Measurements from ENCODE around the gene DTX2. TPM values are rescaled to one million over a fixed set of nuclear protein-coding genes. Genes with fewer than 3 reads are reported as not detected.
"Not testable (repeated sequence)": the region's sequence is repeated elsewhere in the genome, so short reads cannot be mapped to it uniquely, and the experiment has no call there.

Gene DTX2
- total RNA-seq, 1 donor from 2014 or later, result 11.5 TPM

DNA sequence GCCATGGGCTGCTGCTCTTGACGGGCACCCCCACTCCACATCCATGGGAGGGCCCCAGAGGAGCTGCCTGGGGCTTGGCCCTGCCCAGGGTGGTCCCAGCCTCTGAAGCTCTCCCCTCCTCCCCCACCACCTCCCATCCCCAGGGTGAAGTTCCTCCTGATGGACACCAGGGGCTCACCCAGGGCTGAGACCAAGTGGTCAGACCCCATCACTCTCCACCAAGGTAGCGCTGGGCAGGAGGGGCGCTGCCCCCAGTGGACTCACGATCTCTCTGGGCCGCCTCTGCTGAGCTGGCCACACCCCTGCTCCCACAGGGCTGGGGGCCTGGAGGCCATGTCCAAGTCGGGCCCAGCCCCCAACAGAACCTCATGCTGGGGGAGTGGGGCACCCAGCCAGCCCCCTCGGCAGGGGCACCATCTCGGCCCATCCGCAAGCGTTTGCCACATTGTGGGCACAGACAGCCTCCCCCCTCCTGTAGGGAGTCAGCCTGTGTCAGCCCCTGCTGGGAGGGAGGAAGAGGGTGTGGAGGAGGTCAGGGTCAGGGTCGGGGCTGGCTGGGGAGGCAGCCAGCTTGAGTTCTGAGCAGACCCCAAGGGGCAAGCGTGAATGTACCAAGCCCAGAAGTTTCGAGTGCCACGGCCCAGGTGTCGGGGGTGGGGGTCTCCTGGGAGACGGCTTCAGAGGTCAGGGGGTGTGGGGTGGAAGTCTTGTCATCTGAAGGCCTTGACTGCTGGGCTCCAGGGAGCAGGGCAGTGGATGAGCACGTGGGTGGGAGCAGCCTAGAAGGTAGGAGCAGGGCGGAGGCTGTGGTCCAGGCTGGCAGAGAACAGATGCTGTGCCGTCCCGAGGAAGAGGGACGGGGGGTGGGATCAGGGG lies 51.7 kb downstream of the DTX2 start:
- Mint-ChIP-seq H3K4me3 (ENCODE audit: unreplicated experiment) (no peak overlapping the region), H3K9me3 (ENCODE audit: low read depth) (no peaks in the 10 kb centered on the region), H3K4me1 (ENCODE audit: low read depth) (peaks cover 5% of the 10 kb centered on the region), H3K27me3 (ENCODE audit: low read depth) (no peaks in the 10 kb centered on the region), H3K27ac (ENCODE audit: unreplicated experiment) (no peak overlapping the region), H3K36me3 (ENCODE audit: low read depth) (no peaks in the 10 kb centered on the region)
- TF ChIP-seq, protein P1, sequence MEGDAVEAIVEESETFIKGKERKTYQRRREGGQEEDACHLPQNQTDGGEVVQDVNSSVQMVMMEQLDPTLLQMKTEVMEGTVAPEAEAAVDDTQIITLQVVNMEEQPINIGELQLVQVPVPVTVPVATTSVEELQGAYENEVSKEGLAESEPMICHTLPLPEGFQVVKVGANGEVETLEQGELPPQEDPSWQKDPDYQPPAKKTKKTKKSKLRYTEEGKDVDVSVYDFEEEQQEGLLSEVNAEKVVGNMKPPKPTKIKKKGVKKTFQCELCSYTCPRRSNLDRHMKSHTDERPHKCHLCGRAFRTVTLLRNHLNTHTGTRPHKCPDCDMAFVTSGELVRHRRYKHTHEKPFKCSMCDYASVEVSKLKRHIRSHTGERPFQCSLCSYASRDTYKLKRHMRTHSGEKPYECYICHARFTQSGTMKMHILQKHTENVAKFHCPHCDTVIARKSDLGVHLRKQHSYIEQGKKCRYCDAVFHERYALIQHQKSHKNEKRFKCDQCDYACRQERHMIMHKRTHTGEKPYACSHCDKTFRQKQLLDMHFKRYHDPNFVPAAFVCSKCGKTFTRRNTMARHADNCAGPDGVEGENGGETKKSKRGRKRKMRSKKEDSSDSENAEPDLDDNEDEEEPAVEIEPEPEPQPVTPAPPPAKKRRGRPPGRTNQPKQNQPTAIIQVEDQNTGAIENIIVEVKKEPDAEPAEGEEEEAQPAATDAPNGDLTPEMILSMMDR (IDR thresholded peaks at IDR 0.05), result peak; percentile 66
- peak; percentile 80 for DNase-seq (ENCODE audit: low spot score)

DNA sequence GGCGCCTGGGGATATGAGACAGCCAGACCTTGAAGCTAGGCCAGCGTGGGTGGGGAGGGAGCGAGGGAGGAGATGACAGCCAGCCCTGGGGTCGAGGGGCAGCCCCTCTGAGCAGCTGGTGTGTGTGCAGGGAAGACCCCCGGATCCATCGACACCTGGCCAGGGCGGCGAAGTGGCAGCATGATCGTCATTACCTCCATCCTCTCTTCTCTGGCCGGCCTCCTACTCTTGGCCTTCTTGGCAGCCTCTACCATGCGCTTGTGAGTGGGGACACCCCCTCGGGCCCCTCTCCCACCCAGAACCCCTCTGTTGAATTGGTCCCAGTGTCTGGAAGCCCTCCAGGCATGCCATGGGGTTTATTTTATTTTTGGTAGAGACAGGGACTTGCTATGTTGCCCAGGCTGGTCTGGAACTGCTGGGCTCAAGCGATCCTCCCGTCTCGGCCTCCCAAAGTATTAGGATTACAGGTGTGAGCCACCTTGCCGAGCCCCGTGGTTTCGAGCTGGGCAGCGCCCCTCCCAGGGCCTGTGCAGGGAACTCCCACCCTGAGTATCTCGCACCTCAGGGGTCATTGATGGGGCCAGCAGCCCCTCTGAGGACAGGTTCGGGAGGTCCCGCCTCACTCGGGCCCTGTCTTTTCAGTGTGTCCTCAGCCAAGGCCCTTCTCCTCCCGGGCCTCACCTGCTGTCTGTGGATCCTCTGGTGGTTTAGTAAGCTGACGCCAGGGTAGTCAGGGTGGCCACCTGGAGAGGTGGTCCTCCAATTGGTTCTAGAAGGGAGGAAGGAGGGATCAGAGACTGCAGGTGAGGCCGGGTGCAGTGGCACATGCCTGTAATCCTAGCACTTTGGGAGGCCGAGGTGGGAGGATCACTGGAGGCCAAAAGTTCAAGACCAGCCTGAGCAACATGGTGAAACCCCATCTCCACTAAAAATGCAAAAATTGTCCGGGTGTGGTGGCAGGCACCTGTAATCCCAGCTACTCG lies 52.6 kb downstream of the DTX2 start:
- peaks cover 5% of the 10 kb centered on the region for H3K4me1 Mint-ChIP-seq (ENCODE audit: low read depth)
- H3K27me3 Mint-ChIP-seq (ENCODE audit: low read depth), result no peaks in the 10 kb centered on the region
- H3K36me3 Mint-ChIP-seq (ENCODE audit: low read depth), result no peaks in the 10 kb centered on the region
- no peak overlapping the region for H3K27ac Mint-ChIP-seq (ENCODE audit: unreplicated experiment)
- no peak for DNase-seq (ENCODE audit: low spot score)
- TF ChIP-seq, protein P1 (IDR thresholded peaks at IDR 0.05), result no peak
- no peaks in the 10 kb centered on the region for H3K9me3 Mint-ChIP-seq (ENCODE audit: low read depth)
- no peak overlapping the region for H3K4me3 Mint-ChIP-seq (ENCODE audit: unreplicated experiment)

DNA sequence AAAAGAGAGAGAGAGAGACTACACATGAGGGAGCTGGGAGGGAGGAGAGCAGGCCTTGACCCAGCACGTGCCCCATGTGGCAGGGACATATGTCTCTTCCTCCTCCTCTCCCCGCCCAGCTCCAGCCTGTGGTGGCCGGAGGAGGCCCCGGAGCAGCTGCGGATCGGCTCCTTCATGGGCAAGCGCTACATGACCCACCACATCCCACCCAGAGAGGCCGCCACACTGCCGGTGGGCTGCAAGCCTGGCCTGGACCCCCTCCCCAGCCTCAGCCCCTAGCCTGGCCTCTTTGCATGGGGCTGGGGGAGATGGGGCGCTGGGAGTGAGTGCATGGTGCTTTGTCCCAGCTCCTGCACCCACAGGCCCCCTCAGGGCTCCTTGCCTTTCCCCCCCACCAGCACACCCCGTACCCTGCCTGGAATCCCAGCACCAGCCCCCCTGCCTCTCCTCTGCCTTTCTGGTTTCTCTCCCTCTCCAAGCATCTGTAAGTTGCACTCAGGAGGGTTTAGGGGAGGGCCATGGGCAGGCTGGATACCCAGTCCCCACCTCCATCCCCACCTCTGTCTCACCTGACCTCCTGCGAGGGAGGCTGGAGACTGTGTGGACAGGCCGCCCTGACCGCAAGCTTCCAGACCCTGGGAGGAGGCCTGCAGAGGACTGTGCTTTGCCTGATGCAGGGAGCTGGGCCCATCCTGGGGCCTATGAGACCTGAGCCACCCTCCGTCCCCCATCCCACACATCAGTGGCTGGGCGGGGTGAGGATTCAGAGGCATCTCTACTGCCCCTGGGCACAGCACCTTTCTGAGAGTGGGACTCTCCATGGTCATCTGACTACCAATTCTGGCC lies 53.6 kb downstream of the DTX2 start:
- Mint-ChIP-seq H3K27me3 (ENCODE audit: low read depth) (no peaks in the 10 kb centered on the region), H3K4me1 (ENCODE audit: low read depth) (no peaks in the 10 kb centered on the region), H3K36me3 (ENCODE audit: low read depth) (no peaks in the 10 kb centered on the region), H3K4me3 (ENCODE audit: unreplicated experiment) (no peak overlapping the region), H3K9me3 (ENCODE audit: low read depth) (no peaks in the 10 kb centered on the region), H3K27ac (ENCODE audit: unreplicated experiment) (no peak overlapping the region)
- TF ChIP-seq, protein P1 (IDR thresholded peaks at IDR 0.05), result no peak
- DNase-seq (ENCODE audit: low spot score), result peak; percentile 78

DNA sequence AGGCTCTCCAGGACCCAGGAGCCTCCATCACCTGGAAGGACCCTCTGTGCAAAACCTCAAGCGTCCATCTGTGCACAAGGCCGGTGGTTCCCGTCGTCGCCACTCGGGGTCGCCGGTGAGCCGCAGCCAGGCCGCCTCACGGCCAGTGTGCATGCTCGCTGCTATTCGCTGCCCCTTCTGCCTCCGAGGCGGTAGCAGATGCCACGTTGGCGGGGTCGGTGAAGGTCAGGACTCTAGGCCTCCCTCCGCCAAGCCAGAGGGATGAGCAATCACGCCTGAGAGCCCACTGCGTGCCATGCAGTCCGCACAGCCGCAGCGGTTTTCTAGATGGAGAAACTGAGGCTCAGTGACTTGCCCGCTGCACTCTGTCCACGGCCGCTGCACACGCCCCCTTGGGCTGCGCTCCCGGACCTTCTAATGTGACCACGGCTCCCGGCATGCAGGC lies 54.5 kb downstream of the DTX2 start:
- no peak for DNase-seq (ENCODE audit: low spot score)
- Mint-ChIP-seq H3K27ac (ENCODE audit: unreplicated experiment) (no peak overlapping the region), H3K4me3 (ENCODE audit: unreplicated experiment) (no peak overlapping the region), H3K9me3 (ENCODE audit: low read depth) (no peaks in the 10 kb centered on the region), H3K36me3 (ENCODE audit: low read depth) (no peaks in the 10 kb centered on the region), H3K4me1 (ENCODE audit: low read depth) (no peaks in the 10 kb centered on the region), H3K27me3 (ENCODE audit: low read depth) (no peaks in the 10 kb centered on the region)
- TF ChIP-seq, protein P1 (IDR thresholded peaks at IDR 0.05), result no peak

DNA sequence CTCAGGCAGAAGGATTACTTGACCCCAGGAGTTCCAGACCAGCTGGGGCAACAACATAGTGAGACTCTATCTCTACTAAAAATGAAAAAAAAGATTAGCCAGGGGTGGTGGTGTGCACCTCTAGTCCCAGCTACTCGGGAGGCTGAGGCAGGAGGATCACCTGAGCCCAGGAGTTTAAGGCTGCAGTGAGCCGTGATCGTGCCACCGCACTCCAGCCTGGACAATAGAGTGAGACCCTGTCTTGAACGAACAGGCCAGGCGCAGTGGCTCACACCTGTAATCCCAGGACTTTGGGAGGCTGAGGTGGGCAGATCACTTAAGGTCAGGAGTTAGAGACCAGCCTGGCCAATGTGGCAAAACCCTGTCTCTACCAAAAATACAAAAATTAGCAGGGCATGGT lies 55.4 kb downstream of the DTX2 start:
- not testable (repeated sequence) for H3K9me3 Mint-ChIP-seq (ENCODE audit: low read depth); H3K36me3 Mint-ChIP-seq (ENCODE audit: low read depth); H3K27ac Mint-ChIP-seq (ENCODE audit: unreplicated experiment); H3K27me3 Mint-ChIP-seq (ENCODE audit: low read depth); H3K4me3 Mint-ChIP-seq (ENCODE audit: unreplicated experiment); H3K4me1 Mint-ChIP-seq (ENCODE audit: low read depth); DNase-seq (ENCODE audit: low spot score)

DNA sequence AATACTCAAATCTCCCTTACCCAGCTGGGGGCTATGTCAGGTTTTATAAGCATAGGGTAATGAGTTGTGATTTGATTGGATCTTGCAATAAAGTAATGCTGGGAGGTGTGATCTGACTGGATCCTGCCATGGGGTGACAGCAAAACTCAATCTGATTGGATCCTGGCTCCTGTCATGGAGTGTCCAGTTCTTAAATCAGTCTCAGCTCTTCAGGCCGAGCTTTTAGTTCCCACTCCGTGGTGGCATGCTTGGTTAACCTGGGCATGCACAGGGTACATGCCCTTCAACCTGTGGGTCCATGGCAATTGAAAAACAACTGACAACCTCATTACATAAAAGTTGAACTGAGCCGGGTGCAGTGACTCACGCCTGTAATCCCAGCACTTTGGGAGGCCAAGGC lies 64.7 kb downstream of the DTX2 start:
- DNase-seq (ENCODE audit: low spot score); H3K36me3 Mint-ChIP-seq (ENCODE audit: low read depth); H3K27ac Mint-ChIP-seq (ENCODE audit: unreplicated experiment); H3K27me3 Mint-ChIP-seq (ENCODE audit: low read depth); H3K4me3 Mint-ChIP-seq (ENCODE audit: unreplicated experiment); H3K9me3 Mint-ChIP-seq (ENCODE audit: low read depth); H3K4me1 Mint-ChIP-seq (ENCODE audit: low read depth): not testable (repeated sequence)

DNA sequence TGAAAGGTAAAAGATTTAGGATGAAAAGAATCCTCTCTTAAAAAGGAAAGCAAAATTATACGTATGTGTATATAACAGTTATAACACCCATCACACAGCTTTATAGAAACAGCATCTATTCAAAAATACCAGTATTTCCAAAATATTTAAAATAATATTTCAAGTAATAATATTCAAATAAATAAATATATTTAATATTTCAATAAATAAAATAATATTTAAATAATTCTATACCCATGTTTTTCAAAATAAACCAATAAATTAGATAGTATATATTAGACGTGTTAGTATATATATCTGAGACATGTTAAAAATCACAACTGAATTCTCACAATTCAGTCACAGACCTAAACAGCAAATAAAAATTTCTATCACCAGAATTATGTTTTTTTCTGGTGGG lies 70.1 kb downstream of the DTX2 start:
- not testable (repeated sequence) for DNase-seq (ENCODE audit: low spot score); H3K27ac Mint-ChIP-seq (ENCODE audit: unreplicated experiment); H3K4me3 Mint-ChIP-seq (ENCODE audit: unreplicated experiment); H3K4me1 Mint-ChIP-seq (ENCODE audit: low read depth); H3K27me3 Mint-ChIP-seq (ENCODE audit: low read depth); H3K9me3 Mint-ChIP-seq (ENCODE audit: low read depth); H3K36me3 Mint-ChIP-seq (ENCODE audit: low read depth)

DNA sequence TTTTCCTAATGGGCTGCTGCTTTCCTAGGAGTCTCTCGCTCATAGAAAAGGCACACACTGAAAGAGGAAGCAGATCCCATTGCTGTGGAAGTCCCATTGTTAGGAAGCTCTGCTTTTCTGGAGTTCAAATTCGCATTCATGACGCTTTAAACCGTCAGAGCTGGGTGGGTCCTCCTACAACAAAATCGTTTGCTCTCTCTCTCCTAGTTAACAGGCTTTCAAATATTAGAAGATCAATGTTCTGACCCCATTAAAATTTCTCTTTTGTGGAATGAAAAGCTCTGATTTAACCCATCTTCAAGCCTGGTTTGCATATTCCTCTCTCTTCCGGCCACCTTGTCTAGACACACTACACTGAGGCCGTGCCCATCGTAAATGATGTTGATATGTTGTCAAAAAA lies 81.7 kb downstream of the DTX2 start, which contains the start of gene SPDYE16:
TSS of gene SPDYE16 (minus strand) at position 101 of the 400 bp plus-strand sequence. CDS start 1,838 bp downstream, outside the sequence.
- not testable (repeated sequence) for H3K36me3 Mint-ChIP-seq (ENCODE audit: low read depth); H3K4me3 Mint-ChIP-seq (ENCODE audit: unreplicated experiment)

More for the DNA sequence above, 81.7 kb downstream of the DTX2 start, which contains the start of gene SPDYE16:
- not testable (repeated sequence) for H3K27ac Mint-ChIP-seq (ENCODE audit: unreplicated experiment); H3K4me1 Mint-ChIP-seq (ENCODE audit: low read depth); DNase-seq (ENCODE audit: low spot score); H3K9me3 Mint-ChIP-seq (ENCODE audit: low read depth); H3K27me3 Mint-ChIP-seq (ENCODE audit: low read depth)

Measured in chondrocyte (in vitro differentiated cells).